GM21786 (cell line): ENCODE measurements around the gene FPR1.
"Not testable (repeated sequence)": the region's sequence is repeated elsewhere in the genome, so short reads cannot be mapped to it uniquely, and the experiment has no call there.

Experiments used
- ATAC-seq: cut with Tn5 transposase; IDR thresholded peaks from one replicate; pipeline ENCODE4 v1.9.1; 2021; ENCODE audit not compliant: unreplicated experiment

FPR1 gene

GRCh38 chr19:51779703-51780102 lies 28.0 kb upstream of the FPR1 start:
- ATAC-seq, result no peak

- ATAC-seq, result no peak
These were observed 27.5 kb upstream of the FPR1 start for GRCh38 chr19:51779181-51779580.

GRCh38 chr19:51777570-51778462 lies 26.1 kb upstream of the FPR1 start:
- ATAC-seq, result no peak

GRCh38 chr19:51776561-51776960 lies 24.9 kb upstream of the FPR1 start:
- not testable (repeated sequence) for ATAC-seq

GRCh38 chr19:51772977-51773376 lies 21.3 kb upstream of the FPR1 start:
- ATAC-seq, result no peak

GRCh38 chr19:51771376-51772130 lies 19.9 kb upstream of the FPR1 start:
- ATAC-seq, result no peak

- no peak for ATAC-seq
These were observed 14.8 kb upstream of the FPR1 start for GRCh38 chr19:51766461-51766860.

GRCh38 chr19:51765086-51765485 lies 13.4 kb upstream of the FPR1 start:
- ATAC-seq, result no peak

- no peak for ATAC-seq
These were observed 10.0 kb upstream of the FPR1 start for GRCh38 chr19:51761696-51762095.

- ATAC-seq, result no peak
These were observed 9.1 kb upstream of the FPR1 start, which contains the start of gene FPR2 for GRCh38 chr19:51760697-51761356. TSS of gene FPR2 (plus strand) at chr19:51761180. CDS start at chr19:51768659, 7,479 bp downstream.

GRCh38 chr19:51755571-51755970 lies 3.9 kb upstream of the FPR1 start:
- ATAC-seq, result no peak

- ATAC-seq, result no peak
These were observed 3.1 kb upstream of the FPR1 start for GRCh38 chr19:51754770-51755169.

GRCh38 chr19:51754109-51754508 lies 2.4 kb upstream of the FPR1 start:
- ATAC-seq, result no peak

- no peak for ATAC-seq
These were observed 1.1 kb downstream of the FPR1 start for GRCh38 chr19:51750400-51751094.

GRCh38 chr19:51749979-51750378 lies 1.7 kb downstream of the FPR1 start:
- no peak for ATAC-seq

- ATAC-seq, result no peak
These were observed 4.9 kb downstream of the FPR1 start for GRCh38 chr19:51746731-51747130.

- ATAC-seq, result no peak
These were observed 8.3 kb downstream of the FPR1 start for GRCh38 chr19:51743405-51743804.

GRCh38 chr19:51742789-51743188 lies 8.9 kb downstream of the FPR1 start:
- ATAC-seq, result no peak

GRCh38 chr19:51740356-51740755 lies 11.3 kb downstream of the FPR1 start:
- no peak for ATAC-seq

GRCh38 chr19:51739466-51740213 lies 12.0 kb downstream of the FPR1 start:
- ATAC-seq, result no peak
